Fibroblast of lung (primary cell): ENCODE results near the gene ASIC2. TPM values are rescaled to one million over a fixed set of nuclear protein-coding genes. Genes with fewer than 3 reads are reported as not detected.
A peak's percentile ranks its signal among the peaks of the same experiment; 100 is the strongest.

Experiments used
- DNase-seq, 2 donors: peaks; one replicate each; pipeline versions ENCODE4 v3.0.0 to v3.0.0-alpha.2; 2010; ENCODE audit warnings: low read depth in 2 of 2
- H2AFZ ChIP-seq: 2 replicates; pipeline ENCODE4 v1.5.1; 2012; ENCODE audit warnings: low read length, control low read depth, inconsistent platforms
- H3K27ac ChIP-seq: 2 replicates; pipeline ENCODE4 v1.5.1; 2011; ENCODE audit warnings: low read length, control low read depth; ENCODE audit not compliant: insufficient read depth
- H3K27me3 ChIP-seq: 2 replicates; pipeline ENCODE4 v1.5.1; 2011; ENCODE audit warnings: mild to moderate bottlenecking, low read length; ENCODE audit not compliant: control insufficient read depth, insufficient read depth
- H3K36me3 ChIP-seq: 2 replicates; pipeline ENCODE4 v1.5.1; 2011; ENCODE audit warnings: low read length; ENCODE audit not compliant: control insufficient read depth, insufficient read depth
- H3K4me1 ChIP-seq: 2 replicates; pipeline ENCODE4 v1.5.1; 2011; ENCODE audit warnings: low read length; ENCODE audit not compliant: control insufficient read depth, insufficient read depth; ENCODE audit errors: extremely low read depth
- H3K4me2 ChIP-seq: 2 replicates; pipeline ENCODE4 v1.5.1; 2011; ENCODE audit warnings: low read length, control low read depth; ENCODE audit not compliant: insufficient read depth; ENCODE audit errors: extremely low read depth
- H3K4me3 ChIP-seq, 4 experiments: fragments of 200-600 bp in 1 of 4; sonication (generic) in 1 of 4; replicated peaks in 1 of 4; 2 replicates each; pipeline ENCODE4 v1.5.1; 2011 to 2016; ENCODE audit warnings: low read length in 4 of 4, low read depth in 3 of 4, mild to moderate bottlenecking in 3 of 4, control low read depth in 2 of 4, inconsistent platforms in 1 of 4, mixed read lengths in 1 of 4; ENCODE audit not compliant: insufficient read depth in 1 of 4; ENCODE audit errors: control extremely low read depth in 1 of 4
- H3K79me2 ChIP-seq: 2 replicates; pipeline ENCODE4 v1.5.1; 2012; ENCODE audit warnings: mild to moderate bottlenecking, low read length, inconsistent platforms; ENCODE audit not compliant: control insufficient read depth, insufficient read depth
- H3K9ac ChIP-seq: 2 replicates; pipeline ENCODE4 v1.5.1; 2011; ENCODE audit warnings: mild to moderate bottlenecking, low read length, control low read depth; ENCODE audit not compliant: insufficient read depth
- H3K9me3 ChIP-seq: 2 replicates; pipeline ENCODE4 v1.5.1; 2012; ENCODE audit warnings: low read depth, low read length; ENCODE audit not compliant: control insufficient read depth, insufficient read depth
- H4K20me1 ChIP-seq: 2 replicates; pipeline ENCODE4 v1.5.1; 2011; ENCODE audit warnings: low read length; ENCODE audit not compliant: control insufficient read depth, insufficient read depth; ENCODE audit errors: extremely low read depth
- EZH2 ChIP-seq: IDR thresholded peaks from 2 replicates; pipeline ENCODE4 v1.5.1; 2012; ENCODE audit warnings: low read length, control low read depth, mild to moderate bottlenecking; ENCODE audit errors: missing control alignments
- polyA plus RNA-seq, 2 donors: library from polyadenylated mRNA; depleted of rRNA in 1 of 2; stranded (reverse) in 1 of 2; unstranded in 1 of 2; fragments of >200 nt; gene quantifications; 2 replicates each; pipeline ENCODE4 v1.2.1, GENCODE V29; 2011 to 2012; ENCODE audit warnings: missing spikeins in 1 of 2
- total RNA-seq: library from RNA; depleted of rRNA; stranded (reverse); fragments of >200 nt; gene quantifications from 2 replicates; pipeline ENCODE4 v1.2.1, GENCODE V29; 2014
- TF ChIP-seq, protein P1 (sequence below), 2 donors: IDR thresholded peaks in 1 of 2; conservative IDR thresholded peaks in 1 of 2; 1 replicate in 1 of 2; 2 replicates in 1 of 2; pipeline ENCODE4 v1.5.1; 2011 to 2012; ENCODE audit warnings: low read length in 2 of 2, control low read depth in 1 of 2, inconsistent platforms in 1 of 2, low read depth in 1 of 2, mild to moderate bottlenecking in 1 of 2

ASIC2 gene
- total and polyA plus RNA-seq, 2 donors (not counting 1 experiment from before 2014, with no cell fraction given) = 0.08 to 0.50 TPM

DNA sequence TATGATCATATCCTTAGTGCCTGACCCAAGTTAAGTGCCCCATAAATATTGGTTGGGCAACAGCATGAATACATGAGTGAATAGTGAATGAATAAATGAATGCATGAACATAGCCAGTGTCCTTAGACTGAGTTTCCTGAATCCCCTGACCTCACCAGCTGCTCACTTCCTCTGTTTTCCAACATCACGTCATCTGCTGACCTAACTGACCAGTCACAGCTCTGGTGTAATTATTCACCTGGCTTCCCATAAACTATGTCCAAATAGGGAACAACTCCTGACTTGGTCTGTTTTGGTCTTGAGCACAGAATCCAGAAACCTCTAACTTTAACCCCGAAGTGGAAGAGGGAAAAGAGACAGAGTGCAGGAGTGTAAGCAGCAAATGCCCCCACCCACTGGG lies 83.4 kb downstream of the ASIC2 start:
- Histone ChIP-seq H3K4me3 (no peak overlapping the region), H3K9me3 (no peaks in the 10 kb centered on the region)
- peak; percentile 44 to 61 for DNase-seq

DNA sequence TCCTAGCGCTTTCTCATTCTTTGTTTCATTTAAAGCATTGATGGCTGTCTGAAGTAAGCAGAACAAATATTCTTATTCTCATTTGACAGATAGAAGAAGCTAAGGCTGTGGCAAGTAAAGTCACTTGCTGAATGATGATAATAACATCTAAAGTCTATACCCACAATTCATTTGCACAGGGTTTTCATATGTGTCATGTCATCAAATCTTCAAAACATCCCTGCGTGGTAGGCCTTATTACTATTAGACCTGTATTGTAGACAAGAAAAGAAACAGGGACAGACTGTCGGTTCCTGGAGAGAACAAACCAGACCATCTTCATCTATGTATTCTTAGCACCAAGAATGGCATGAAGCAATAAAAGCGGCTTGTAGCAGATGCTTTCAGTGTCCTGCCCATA lies 85.9 kb downstream of the ASIC2 start:
- no peak overlapping the region for H3K27ac ChIP-seq
- no peaks in the 10 kb centered on the region for H4K20me1 ChIP-seq
- no peaks in the 10 kb centered on the region for H3K79me2 ChIP-seq
- no peaks in the 10 kb centered on the region for H3K36me3 ChIP-seq
- no peak for TF ChIP-seq EZH2
- TF ChIP-seq, protein P1, sequence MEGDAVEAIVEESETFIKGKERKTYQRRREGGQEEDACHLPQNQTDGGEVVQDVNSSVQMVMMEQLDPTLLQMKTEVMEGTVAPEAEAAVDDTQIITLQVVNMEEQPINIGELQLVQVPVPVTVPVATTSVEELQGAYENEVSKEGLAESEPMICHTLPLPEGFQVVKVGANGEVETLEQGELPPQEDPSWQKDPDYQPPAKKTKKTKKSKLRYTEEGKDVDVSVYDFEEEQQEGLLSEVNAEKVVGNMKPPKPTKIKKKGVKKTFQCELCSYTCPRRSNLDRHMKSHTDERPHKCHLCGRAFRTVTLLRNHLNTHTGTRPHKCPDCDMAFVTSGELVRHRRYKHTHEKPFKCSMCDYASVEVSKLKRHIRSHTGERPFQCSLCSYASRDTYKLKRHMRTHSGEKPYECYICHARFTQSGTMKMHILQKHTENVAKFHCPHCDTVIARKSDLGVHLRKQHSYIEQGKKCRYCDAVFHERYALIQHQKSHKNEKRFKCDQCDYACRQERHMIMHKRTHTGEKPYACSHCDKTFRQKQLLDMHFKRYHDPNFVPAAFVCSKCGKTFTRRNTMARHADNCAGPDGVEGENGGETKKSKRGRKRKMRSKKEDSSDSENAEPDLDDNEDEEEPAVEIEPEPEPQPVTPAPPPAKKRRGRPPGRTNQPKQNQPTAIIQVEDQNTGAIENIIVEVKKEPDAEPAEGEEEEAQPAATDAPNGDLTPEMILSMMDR (conservative IDR thresholded peaks at IDR 0.05 in 1 of 2, IDR thresholded peaks at IDR 0.05 in 1 of 2; ENCODE audit: low read depth in 1 of 2, low read length in 2 of 2) = no peak
- H3K4me3 ChIP-seq = no peak overlapping the region
- H3K4me1 ChIP-seq = no peaks in the 10 kb centered on the region
- no peak for DNase-seq
- H3K9ac ChIP-seq = no peak overlapping the region
- no peaks in the 10 kb centered on the region for H3K9me3 ChIP-seq
- H3K4me2 ChIP-seq = no peak overlapping the region
- H2AFZ ChIP-seq = no peak overlapping the region
- H3K27me3 ChIP-seq = no peaks in the 10 kb centered on the region

More for the DNA sequence above, 83.4 kb downstream of the ASIC2 start:
- Histone ChIP-seq H2AFZ (no peak overlapping the region), H3K4me1 (no peaks in the 10 kb centered on the region), H3K27me3 (no peaks in the 10 kb centered on the region), H4K20me1 (no peaks in the 10 kb centered on the region), H3K9ac (no peak overlapping the region), H3K36me3 (no peaks in the 10 kb centered on the region), H3K4me2 (no peak overlapping the region), H3K79me2 (no peaks in the 10 kb centered on the region), H3K27ac (no peak overlapping the region)
- TF ChIP-seq EZH2 = no peak
- TF ChIP-seq, protein P1 (conservative IDR thresholded peaks at IDR 0.05 in 1 of 2, IDR thresholded peaks at IDR 0.05 in 1 of 2; ENCODE audit: low read depth in 1 of 2, low read length in 2 of 2) = no peak

DNA sequence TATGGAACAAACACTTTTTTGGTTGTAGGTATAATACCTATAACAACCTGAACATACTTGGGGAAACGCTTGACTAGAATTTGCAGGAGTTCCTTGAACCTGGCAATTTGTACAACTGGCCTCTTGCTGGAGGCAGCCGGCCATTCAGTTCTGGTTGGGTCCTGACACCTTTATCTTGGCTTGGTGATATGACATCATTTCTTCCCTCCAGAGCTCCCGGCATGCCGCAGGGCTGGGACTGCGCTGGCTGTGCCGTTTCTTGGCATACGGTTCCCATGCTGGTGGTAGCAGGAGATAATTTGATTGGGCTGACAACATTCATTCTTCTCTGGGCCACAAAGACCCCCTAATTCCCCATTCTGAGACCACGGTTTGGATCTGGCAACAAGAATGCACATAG lies 87.5 kb downstream of the ASIC2 start:
- DNase-seq = no peak
- no peak overlapping the region for H3K4me2 ChIP-seq
- no peaks in the 10 kb centered on the region for H3K36me3 ChIP-seq
- H3K9me3 ChIP-seq = no peaks in the 10 kb centered on the region
- no peaks in the 10 kb centered on the region for H3K4me1 ChIP-seq
- H3K4me3 ChIP-seq = no peak overlapping the region
- no peaks in the 10 kb centered on the region for H3K79me2 ChIP-seq
- no peaks in the 10 kb centered on the region for H3K27me3 ChIP-seq
- no peak overlapping the region for H3K9ac ChIP-seq
- H4K20me1 ChIP-seq = no peaks in the 10 kb centered on the region
- H3K27ac ChIP-seq = no peak overlapping the region
- TF ChIP-seq, protein P1 (conservative IDR thresholded peaks at IDR 0.05 in 1 of 2, IDR thresholded peaks at IDR 0.05 in 1 of 2; ENCODE audit: low read depth in 1 of 2, low read length in 2 of 2) = no peak
- no peak for TF ChIP-seq EZH2
- no peak overlapping the region for H2AFZ ChIP-seq
